DND-41 (cell line): ENCODE data around the gene TCP1.

Experiments used
- ATAC-seq: fragments of 200-7000 bp; cut with Tn5 transposase; 3 replicates; pipeline ENCODE4 v1.9.1; 2021; ENCODE audit warnings: low read depth; ENCODE audit not compliant: insufficient read depth
- DNase-seq: peaks from one replicate; pipeline ENCODE4 v3.0.0-alpha.2; 2020
- H2AFZ ChIP-seq: 2 replicates; pipeline ENCODE4 v1.6.0; 2012; ENCODE audit warnings: low read depth, low read length
- H3K27ac ChIP-seq: 2 replicates; pipeline ENCODE4 v1.5.1; 2012; ENCODE audit warnings: low read length, inconsistent platforms
- H3K27me3 ChIP-seq: fragments of 200-600 bp; sonication (generic); 2 replicates; pipeline ENCODE4 v1.6.0; 2012; ENCODE audit warnings: low read length, mild to moderate bottlenecking, inconsistent platforms; ENCODE audit not compliant: insufficient read depth, poor library complexity
- H3K36me3 ChIP-seq: 2 replicates; pipeline ENCODE4 v1.5.1; 2012; ENCODE audit warnings: low read length, inconsistent platforms; ENCODE audit not compliant: insufficient read depth
- H3K4me1 ChIP-seq: 2 replicates; pipeline ENCODE4 v1.5.1; 2012; ENCODE audit warnings: mild to moderate bottlenecking, low read length; ENCODE audit not compliant: insufficient read depth
- H3K4me2 ChIP-seq: 2 replicates; pipeline ENCODE4 v1.6.0; 2012; ENCODE audit warnings: mild to moderate bottlenecking, moderate library complexity, low read length, inconsistent platforms; ENCODE audit not compliant: insufficient read depth
- H3K4me3 ChIP-seq, 2 experiments: fragments of 200-600 bp in 1 of 2; shearing (Covaris generic) in 1 of 2; 2 replicates each; pipeline ENCODE4 v1.5.1; 2012 to 2016; ENCODE audit warnings: inconsistent platforms in 2 of 2, low read length in 2 of 2, mild to moderate bottlenecking in 2 of 2, low read depth in 1 of 2, moderate library complexity in 1 of 2
- H3K79me2 ChIP-seq: 2 replicates; pipeline ENCODE4 v1.6.0; 2012; ENCODE audit warnings: low read length, inconsistent platforms; ENCODE audit not compliant: insufficient read depth
- H3K9ac ChIP-seq: 2 replicates; pipeline ENCODE4 v1.6.0; 2012; ENCODE audit warnings: low read depth, mild to moderate bottlenecking, inconsistent platforms, low read length, moderate library complexity
- H3K9me3 ChIP-seq: 2 replicates; pipeline ENCODE4 v1.5.1; 2012; ENCODE audit warnings: low read length, moderate library complexity, mild to moderate bottlenecking, inconsistent platforms; ENCODE audit not compliant: insufficient read depth, severe bottlenecking
- H4K20me1 ChIP-seq: 2 replicates; pipeline ENCODE4 v1.6.0; 2012; ENCODE audit warnings: low read length; ENCODE audit not compliant: insufficient read depth
- EZH2 ChIP-seq: IDR thresholded peaks from 3 replicates; pipeline ENCODE4 v1.6.1; 2012; ENCODE audit warnings: borderline replicate concordance, low read depth, mild to moderate bottlenecking, moderate library complexity, low read length, inconsistent platforms; ENCODE audit not compliant: severe bottlenecking
- TF ChIP-seq, protein P1 (sequence below): IDR thresholded peaks from 2 replicates; pipeline ENCODE4 v1.5.1; 2012; ENCODE audit warnings: borderline replicate concordance, low read length, moderate library complexity, mild to moderate bottlenecking; ENCODE audit not compliant: poor library complexity, severe bottlenecking; ENCODE audit errors: extremely low read depth

TCP1 gene

DNA sequence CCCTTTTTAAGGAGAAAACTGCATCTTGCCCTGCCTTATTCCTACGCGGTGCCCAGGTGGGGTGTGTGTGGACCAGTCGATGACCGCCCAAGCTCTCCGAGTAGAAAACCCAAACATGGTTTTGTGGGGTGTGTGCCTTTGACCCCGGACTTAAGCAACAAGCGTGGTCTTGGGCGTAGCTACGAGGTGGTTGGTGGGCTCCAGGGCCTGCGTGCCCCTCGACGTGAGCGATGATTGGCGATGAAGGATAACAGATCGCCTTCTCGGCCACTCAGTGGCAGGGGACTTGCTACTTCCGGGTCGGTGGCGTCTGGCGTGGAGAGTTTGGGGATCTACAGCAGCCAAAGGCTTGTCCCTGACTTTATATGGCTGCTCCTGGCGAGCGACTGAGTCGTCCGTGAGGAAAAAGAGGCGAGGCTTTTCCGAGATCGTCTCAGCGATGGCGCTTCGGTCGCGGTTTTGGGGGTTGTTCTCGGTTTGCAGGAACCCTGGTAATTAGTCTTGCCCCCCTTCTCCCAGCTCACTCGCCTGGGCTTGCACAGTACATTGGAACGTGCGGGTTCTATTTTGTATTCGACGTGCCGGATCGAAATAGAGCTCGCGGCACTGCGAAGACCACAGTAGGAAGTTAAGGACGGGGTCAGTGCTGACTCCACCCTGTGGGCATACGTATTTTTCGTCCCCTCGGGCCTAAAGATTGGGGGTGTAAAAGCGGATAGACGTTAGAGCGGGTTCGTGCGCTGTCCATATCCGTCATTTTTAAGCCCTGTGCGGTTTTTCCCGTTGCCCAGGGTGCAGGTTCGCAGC, 950 bp upstream of the TCP1 start, which contains the start of gene MRPL18:
TSS of gene MRPL18 (plus strand) at position 319 of the 807 bp plus-strand sequence. CDS start at position 440, 121 bp downstream.
- H3K4me3 ChIP-seq: peak within 1 kb of the TSS; percentile 94 to 97
- H3K36me3 ChIP-seq: peaks cover 84% of the 10 kb centered on the region
- peak within 1 kb of the TSS; percentile 85 for H2AFZ ChIP-seq
- H3K4me2 ChIP-seq: peak within 1 kb of the TSS; percentile 97
- peaks cover 46% of the 10 kb centered on the region for H4K20me1 ChIP-seq
- TF ChIP-seq, protein P1, sequence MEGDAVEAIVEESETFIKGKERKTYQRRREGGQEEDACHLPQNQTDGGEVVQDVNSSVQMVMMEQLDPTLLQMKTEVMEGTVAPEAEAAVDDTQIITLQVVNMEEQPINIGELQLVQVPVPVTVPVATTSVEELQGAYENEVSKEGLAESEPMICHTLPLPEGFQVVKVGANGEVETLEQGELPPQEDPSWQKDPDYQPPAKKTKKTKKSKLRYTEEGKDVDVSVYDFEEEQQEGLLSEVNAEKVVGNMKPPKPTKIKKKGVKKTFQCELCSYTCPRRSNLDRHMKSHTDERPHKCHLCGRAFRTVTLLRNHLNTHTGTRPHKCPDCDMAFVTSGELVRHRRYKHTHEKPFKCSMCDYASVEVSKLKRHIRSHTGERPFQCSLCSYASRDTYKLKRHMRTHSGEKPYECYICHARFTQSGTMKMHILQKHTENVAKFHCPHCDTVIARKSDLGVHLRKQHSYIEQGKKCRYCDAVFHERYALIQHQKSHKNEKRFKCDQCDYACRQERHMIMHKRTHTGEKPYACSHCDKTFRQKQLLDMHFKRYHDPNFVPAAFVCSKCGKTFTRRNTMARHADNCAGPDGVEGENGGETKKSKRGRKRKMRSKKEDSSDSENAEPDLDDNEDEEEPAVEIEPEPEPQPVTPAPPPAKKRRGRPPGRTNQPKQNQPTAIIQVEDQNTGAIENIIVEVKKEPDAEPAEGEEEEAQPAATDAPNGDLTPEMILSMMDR: no peak
- TF ChIP-seq EZH2: no peak
- H3K79me2 ChIP-seq: peaks cover 91% of the 10 kb centered on the region
- H3K4me1 ChIP-seq: peaks cover 58% of the 10 kb centered on the region
- H3K9me3 ChIP-seq: no peaks in the 10 kb centered on the region
- H3K27me3 ChIP-seq: no peaks in the 10 kb centered on the region
- peak within 1 kb of the TSS; percentile 95 for H3K27ac ChIP-seq
- DNase-seq (peak; percentile 95), ATAC-seq (peak; percentile 88)
- H3K9ac ChIP-seq: peak within 1 kb of the TSS; percentile 94

DNA sequence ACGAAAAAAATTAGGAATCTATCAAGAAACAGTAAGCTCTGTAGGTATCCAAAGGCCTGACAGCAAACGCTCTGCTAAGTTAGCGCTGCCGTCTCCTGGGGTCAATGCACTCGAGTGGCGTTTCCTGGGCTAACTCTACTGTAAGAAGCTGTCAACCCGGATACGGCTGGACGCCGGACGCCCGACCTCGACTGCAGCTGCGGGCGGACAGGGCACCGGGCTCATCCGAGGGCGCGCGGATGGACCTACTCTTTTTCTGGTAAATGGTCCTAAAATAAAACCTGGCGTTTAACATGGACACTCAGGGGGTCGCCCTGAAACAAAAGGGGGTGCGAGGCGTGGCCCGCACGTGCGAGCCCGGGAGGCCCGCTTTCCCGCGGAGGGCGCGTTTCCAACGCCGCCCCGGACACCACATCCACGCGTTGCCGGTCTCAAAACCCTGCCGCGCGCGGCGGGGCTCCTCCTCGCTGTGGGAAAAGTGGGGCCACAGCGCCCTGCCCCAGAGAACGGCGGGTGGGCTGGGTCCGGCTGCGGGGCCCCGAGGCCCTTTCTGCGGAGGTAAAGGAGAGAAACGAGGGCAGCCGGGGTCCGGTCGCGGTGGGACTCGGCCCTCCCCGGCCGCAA, 537 bp downstream of the TCP1 start:
- Histone ChIP-seq H3K9ac (peak overlapping the region; percentile 94), H3K4me1 (peaks cover 68% of the 10 kb centered on the region), H3K27me3 (no peaks in the 10 kb centered on the region), H2AFZ (peak overlapping the region; percentile 77), H3K4me2 (peak overlapping the region; percentile 96), H4K20me1 (peaks cover 51% of the 10 kb centered on the region), H3K9me3 (no peaks in the 10 kb centered on the region), H3K79me2 (peaks cover 93% of the 10 kb centered on the region), H3K4me3 (peak overlapping the region; percentile 94 to 97), H3K27ac (peak overlapping the region; percentile 93), H3K36me3 (peaks cover 88% of the 10 kb centered on the region)
- ATAC-seq (no peak), DNase-seq (peak; percentile 33)
- no peak for TF ChIP-seq EZH2
- TF ChIP-seq, protein P1: no peak

DNA sequence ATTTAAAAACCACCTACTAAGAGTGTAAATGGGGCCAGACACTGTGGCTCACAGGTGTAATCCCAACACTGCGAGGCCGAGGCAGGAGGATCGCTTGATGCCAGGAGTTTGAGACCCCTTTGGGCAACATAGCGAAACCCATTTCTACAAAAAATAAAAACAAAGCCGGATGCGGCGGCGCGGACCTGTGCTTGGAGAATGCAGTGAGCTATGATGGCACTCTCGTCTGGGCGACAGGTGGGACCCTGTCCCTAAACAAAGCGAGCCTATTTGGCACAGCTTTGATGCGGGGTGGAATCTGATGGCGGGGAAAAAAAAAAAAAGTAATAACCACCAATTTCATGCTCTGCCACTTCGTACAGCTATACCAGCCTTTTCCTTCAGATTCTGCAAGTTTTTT, 1.1 kb downstream of the TCP1 start:
- no peak overlapping the region for H2AFZ ChIP-seq
- peaks cover 71% of the 10 kb centered on the region for H3K4me1 ChIP-seq
- ATAC-seq (no peak), DNase-seq (peak; percentile 60)
- H3K9me3 ChIP-seq: no peaks in the 10 kb centered on the region
- H3K4me2 ChIP-seq: peak overlapping the region; percentile 96
- H3K4me3 ChIP-seq: peak overlapping the region; percentile 94 to 97
- peak overlapping the region; percentile 93 for H3K27ac ChIP-seq
- H3K27me3 ChIP-seq: no peaks in the 10 kb centered on the region
- no peak for TF ChIP-seq EZH2
- TF ChIP-seq, protein P1: no peak
- H3K9ac ChIP-seq: peak overlapping the region; percentile 94
- H3K79me2 ChIP-seq: peaks cover 96% of the 10 kb centered on the region
- peaks cover 88% of the 10 kb centered on the region for H3K36me3 ChIP-seq
- peaks cover 56% of the 10 kb centered on the region for H4K20me1 ChIP-seq
